ENCODE measurements around the gene KLC3.

DNA sequence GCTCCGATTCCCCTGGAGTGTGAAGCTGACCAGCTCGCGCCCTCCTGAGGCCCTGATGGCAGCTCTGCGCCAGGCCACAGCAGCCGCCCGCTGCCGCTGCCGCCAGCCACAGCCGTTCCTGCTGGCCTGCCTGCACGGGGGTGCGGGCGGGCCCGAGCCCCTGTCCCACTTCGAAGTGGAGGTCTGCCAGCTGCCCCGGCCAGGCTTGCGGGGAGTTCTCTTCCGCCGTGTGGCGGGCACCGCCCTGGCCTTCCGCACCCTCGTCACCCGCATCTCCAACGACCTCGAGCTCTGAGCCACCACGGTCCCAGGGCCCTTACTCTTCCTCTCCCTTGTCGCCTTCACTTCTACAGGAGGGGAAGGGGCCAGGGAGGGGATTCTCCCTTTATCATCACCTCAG lies 38.1 kb upstream of the KLC3 start:
- TF ChIP-seq, protein P1, sequence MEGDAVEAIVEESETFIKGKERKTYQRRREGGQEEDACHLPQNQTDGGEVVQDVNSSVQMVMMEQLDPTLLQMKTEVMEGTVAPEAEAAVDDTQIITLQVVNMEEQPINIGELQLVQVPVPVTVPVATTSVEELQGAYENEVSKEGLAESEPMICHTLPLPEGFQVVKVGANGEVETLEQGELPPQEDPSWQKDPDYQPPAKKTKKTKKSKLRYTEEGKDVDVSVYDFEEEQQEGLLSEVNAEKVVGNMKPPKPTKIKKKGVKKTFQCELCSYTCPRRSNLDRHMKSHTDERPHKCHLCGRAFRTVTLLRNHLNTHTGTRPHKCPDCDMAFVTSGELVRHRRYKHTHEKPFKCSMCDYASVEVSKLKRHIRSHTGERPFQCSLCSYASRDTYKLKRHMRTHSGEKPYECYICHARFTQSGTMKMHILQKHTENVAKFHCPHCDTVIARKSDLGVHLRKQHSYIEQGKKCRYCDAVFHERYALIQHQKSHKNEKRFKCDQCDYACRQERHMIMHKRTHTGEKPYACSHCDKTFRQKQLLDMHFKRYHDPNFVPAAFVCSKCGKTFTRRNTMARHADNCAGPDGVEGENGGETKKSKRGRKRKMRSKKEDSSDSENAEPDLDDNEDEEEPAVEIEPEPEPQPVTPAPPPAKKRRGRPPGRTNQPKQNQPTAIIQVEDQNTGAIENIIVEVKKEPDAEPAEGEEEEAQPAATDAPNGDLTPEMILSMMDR (IDR thresholded peaks at IDR 0.05) = no peak
- no peak for TF ChIP-seq POLR2A (IDR thresholded peaks at IDR 0.05)
